NCI-H128 (cell line): ENCODE data around the gene ZBTB1.
"Not testable (repeated sequence)": the region's sequence is repeated elsewhere in the genome, so short reads cannot be mapped to it uniquely, and the experiment has no call there.

Experiments
- DNase-seq: peaks from one replicate; lab custom pipeline; 2025; ENCODE audit not compliant: unreplicated experiment; lab: John Stamatoyannopoulos, UW

The ZBTB1 gene

DNA sequence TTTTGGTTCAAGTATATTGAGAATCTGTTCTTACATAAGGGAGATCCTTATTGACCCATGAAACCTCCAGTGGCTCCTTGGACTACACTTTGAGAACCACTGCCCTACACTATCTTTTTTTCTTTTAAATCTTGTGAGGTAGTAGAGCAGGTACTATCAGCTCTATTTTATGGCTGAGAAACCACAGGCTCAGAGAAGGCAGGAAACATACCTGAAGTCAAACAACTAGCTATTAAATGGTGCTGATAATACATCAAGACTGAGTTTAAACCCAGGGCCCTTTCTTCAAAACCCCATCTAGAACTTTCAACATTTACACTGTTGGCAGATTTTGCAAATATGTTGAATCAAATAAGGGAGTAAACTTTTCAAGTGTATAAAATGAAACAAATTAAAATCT lies 7.8 kb upstream of the ZBTB1 start:
- DNase-seq = no peak

DNA sequence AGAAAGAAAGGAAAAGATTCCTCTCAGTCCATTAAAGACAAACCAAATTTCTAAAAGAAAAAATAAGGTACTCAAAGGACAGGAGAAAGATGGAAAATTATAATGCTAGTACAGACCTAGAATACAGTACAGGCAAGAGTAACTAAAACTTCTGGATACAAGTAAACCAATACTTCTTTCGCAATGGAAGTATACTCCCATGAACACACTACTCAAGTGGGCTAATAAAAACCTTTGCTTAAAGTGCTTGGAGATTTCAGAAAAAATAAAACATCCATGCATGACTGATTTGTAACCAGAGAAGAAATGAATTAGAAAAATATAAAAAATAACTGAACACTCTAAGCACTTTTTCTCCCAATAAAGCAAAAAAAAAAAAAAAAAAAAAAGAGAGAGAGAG lies 4.5 kb upstream of the ZBTB1 start:
- DNase-seq = no peak

DNA sequence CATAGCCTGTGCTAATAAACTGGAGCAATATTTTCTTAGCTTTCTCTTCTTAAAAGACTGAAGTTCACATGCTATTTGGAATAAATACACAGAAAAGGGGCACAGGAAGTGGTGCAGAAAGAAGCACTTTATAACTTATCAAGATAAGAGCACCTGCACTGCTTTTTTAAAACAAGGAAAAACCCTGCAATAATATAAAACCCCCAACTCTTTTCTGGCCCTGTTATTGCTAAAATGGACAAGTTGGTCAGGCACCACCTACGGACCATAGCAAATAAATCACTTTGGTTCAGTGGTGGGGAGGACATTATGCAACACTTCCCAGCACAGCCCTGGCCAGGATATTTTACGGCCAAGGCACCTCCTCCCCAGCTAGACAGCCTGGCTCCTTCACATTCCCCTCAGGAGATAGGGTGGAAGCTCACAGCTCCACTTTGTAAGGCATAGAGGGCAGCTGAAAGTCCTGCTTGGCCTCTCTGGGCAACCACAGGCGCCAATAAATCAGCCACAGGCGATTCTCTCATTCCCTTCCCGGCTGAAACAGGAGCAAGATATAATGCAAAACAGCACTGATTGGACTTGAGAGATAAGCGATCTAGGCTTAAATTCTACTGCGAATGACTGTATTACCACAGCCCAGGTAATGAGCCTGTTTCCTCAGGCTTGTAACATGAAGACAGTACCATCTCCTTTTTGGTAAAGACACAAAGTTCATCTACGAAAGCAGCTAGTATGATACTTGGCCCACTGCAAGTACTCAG lies 3.0 kb upstream of the ZBTB1 start:
- no peak for DNase-seq

DNA sequence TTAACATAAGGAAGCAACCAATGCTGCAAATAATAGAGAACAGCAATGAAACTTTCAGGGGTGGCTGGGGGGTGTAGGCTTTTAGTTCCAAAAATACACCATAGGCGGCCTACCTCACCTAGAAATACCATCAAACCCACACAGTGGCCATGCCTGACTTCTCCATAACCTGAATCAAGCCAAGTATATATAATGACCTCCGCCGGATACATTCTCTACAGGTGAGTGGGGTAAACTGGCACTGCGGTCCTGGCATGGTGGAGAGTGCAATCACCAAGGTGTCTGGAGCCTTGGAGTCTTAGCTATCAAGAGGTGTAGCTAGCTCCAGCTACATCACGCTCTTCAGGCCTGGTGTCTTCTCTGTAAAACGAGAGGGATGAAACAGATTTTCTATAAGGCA lies 2.1 kb upstream of the ZBTB1 start:
- no peak for DNase-seq

DNA sequence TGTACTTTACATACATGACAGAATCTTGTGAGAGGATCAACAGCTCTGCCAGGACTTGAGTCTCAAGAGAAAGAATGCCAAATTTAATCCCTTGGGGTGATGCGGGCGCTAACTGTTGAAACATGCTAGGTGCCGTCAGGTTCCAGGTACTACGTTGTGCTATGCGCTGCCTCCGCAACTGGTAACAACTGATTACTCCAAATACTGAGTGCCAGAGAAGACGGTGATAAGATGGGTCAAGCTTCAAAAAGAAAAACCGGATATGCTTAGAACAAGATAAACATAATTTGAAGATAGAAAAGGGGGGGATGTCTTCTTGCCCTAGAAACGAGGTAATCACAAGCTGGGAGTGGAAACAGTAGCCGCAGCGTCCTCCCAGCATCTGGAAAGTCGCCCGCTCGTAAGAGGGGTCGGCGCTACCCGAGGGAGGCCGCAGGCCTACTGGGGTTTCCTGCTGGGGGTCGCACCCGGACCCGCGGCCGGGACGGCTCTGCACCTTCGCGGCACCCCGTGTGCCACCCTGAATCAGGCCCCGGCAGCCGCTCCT lies 1.6 kb upstream of the ZBTB1 start:
- DNase-seq = no peak

DNA sequence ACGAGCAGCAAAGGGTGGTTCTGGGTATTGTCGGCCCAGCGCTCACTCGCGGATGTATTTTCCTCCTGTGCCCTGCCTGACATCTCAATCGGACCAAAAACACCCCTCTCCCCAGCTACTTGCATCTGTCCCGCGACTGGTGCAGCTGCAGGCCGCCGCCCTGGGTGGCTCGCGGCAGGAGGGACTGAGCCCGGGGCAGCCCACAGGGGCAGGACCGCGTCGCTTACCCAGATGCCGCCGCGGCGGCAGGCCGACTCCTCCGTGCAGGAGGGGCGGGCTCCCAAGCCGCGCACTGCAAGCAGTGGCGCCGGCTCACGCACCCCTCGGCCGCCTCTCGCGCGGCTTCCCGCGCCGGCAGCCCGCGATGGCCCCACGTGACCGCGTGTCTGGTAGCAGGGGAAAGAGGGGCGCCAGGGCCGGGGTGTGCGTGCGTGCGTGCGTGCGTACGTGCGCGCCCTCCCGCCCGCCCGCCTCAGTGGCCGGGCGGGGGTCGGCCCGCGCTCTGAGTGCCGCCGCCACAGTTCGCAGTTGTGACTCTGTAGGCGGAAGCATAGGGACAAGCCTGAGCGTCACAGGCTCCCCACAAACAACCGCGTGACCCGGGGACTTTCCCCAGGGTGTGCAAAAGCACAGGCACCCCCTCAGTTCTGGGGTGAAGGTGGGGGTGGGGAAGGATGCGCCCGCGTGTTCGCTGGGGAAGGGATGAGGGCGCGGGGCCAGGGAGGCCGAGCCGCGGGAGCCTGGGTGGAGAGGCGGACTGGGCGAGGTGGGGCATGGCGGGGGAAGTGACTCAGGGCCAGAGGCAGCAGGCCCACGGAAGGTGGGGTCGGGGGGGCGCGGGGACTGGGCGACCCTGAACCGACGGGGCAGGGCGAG lies 898 bp upstream of the ZBTB1 start, which contains the start of gene ZBTB25:
Gene ZBTB25, minus strand, starts transcription at position 405 of the 876 bp plus-strand sequence. CDS start 13,305 bp downstream, outside the sequence.
- peak; percentile 80 for DNase-seq

DNA sequence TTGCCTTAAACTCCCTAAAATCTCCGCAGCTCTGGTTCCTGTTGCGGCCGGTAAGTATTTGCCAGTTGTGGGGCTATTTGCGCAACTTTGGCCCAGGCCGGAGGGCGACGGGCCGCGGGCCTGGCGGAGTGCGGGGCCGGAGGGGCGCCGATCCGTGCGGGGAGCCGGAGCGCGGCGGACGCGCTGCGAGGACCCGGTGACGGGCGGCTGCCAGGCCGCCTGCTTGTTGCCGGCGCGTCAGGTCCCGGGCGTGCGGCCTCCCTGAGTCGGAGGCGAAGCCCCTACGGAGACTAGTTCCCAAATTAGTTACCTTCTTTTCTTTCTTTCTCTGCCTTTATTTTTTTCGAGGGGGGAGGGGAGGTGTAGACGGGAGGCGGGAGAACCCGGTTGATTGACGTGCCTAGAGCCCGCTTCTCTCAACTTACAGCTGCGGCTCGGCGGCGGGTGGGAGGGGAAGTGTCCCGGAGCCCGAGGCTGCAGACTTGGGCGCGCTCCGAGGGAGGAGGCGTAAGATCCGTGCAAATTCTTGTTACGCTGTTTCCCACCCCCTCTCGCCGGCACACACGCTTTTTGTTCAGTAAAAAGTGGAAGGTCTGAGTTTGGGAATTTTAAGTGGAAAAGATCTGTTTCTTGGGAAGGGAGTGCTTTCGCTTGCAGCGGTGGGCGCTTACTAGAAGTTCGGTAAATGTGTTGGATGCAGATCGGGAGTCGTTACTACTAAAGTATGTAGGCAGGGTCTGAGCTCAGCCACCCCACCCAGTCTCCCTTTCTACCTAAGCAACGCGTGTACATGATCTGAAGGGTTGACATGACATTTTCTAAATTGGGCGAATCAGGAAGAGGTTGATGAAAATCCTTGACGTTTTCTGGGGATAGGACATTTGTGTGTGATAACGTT lies 576 bp downstream of the ZBTB1 start:
- peak; percentile 67 for DNase-seq

DNA sequence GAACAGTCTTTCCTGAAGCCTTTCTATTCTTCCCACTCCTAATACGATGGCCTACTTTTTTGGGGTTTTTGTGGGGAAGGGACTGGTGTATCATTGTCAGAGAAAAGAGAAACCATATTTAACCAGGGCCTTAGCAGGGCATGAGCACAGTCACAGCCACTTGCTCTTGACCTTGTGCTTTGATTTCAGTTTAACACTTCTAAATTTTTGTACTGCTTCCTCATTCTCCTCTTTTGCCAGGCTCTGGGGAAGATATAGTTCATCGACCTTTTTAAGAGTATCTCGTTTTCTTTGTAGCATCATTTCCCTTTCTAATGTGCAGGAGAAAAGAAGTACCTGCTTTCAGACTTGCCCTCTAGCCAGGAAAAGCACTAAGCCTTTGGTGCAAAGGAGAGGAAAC lies 2.2 kb downstream of the ZBTB1 start:
- DNase-seq = no peak

DNA sequence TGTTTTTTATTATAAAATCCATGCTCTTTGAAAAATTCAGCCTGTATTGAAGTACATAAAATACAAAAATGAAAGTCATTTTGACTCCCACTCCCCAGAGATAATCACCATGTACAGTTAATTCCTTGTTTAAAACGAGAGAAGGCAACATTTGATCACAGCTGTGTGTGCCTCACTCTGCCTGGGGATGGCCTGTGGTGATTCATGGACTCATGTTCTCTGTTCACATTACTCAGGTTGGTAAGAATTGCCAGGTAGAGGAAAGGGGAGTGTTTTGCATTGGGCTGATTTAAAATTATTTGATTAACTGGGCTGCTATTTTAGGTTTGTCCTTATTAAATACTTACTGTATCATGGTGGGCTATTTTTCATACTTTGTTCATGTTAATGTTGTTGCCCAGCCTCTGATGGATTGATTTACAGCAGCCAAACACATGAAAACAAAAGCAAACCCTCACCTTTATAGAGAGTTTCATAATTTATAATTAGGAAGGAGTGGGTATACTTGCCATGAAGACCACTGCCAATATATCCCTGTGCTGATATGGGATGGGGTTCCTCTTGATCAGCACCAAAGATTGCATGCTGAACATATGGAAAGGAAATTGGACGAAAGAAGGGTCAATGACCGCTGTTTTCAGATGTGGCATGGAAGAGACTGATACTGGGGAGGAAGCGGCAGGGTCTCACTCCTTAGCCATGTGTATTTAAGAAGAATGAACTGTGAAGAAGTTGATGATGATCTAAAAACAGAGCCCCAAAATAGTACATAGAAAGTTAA lies 3.0 kb downstream of the ZBTB1 start:
- no peak for DNase-seq

DNA sequence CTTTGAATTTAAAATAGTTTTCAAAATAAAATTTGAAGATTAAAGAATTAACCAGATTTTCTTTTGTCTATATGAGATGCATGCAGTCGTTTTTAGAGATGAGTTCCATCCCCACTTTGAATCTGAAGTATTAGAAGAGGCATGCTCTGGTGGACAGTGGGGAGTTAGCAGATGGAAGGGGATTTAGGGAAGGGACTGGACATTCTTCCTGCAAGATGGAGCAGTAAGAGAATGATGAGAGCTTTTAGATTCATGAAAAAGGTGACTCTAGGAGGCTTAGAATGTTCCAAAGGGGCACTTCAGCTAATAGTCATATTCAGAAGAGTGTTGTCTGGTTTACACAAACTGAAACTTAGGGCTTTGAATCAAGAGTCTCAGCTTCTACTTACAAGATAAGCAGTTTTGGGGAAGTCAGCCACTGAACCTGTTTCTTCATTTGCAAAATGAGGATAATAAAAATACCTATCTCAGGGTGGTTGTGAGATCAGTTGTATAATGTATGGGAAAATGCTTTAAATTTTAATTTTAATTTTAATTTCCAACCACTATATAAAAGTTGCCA lies 3.7 kb downstream of the ZBTB1 start:
- no peak for DNase-seq

DNA sequence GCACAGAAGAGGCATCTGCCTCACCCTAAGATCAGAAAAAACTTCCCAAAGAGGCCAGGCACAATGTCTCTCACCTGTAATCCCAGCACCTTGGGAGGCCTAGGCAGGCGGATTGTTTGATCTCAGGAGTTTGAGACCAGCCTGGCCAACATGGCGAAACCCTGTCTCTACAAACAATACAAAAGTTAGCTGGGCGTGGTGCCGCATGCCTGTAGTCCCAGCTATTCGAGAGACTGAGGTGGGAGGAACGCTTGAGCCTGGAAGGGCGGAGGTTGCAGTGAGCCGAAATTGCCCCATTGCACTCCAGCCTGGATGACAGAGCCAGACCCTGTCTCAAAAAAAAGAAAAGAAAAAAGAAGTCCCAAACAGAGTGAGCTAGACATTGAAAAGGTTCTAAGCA lies 4.5 kb downstream of the ZBTB1 start:
- DNase-seq = no peak

DNA sequence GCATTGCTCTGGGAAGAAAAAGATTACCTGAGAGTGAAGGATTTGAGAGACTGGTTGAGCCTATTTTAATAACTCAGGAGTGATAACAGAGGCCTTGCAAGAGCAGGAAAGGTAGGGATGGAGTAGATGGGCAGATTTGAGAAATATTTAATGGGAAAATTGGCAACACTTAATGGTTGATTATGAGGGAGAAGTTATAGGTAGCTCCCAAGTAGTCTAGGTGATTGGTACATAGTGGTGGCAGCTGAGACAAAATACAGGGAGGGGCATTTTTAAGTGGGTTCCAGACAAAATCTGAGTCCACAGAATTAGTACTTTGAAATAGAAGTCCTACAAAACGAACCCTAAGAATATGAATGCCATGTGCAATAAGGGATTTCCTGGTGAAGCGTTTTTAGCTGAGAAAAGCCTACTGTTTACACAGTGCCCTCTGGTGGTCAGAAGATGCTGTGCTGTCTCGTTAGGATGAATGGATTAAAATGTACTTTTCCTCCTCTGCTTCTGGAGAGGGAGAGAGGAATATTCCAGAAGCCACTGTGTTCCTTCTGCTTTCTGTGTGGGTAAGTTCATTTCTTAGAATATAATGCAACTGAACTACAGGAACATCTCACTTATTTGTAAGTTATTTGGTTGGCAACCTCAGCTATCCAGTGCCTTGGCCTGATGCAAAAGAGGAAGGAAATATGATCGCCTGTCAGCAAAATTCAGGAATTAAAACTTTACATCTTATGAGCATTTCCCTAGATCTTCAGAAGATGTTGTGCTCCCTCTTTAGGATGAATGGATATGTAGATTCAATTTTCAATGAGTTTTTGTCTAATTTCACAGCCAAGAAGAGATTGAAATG lies 6.5 kb downstream of the ZBTB1 start:
- DNase-seq = peak; percentile 48

DNA sequence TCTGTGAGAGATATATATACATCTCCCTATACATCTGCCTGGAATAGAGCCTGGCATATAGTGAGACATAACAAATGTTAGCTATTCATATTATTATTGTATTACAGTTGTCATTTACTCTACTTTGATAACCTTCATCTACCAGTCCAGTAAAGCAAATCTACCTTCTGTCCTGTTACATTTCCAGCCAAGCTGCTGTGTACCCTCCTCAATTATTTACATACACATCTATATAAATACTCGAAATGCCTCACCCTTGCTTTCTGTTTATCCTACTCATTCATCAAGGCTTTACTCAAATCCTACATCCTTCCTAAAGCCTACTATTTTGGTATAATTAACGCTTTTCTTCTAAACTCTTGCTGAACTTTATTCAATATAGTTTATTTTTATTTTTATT lies 8.7 kb downstream of the ZBTB1 start:
- DNase-seq = no peak

DNA sequence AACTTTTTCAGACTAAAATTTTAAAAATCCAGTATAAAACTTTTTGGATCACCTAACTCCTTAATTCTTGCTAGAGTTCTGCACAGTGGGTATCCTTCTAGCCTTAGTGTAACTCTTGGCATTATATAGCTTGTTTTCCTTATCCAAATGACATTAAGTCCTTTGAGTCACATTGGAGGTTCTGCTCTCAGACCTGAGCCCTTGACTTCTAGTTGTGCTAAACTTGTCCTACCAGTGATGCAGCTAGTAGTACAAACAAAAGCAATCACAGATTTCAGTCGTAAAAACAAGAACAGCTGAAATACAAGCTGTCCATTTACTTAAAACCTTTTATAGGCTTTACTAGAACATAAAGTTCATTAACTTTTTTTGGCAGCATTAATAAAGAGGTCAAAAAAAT lies 10.5 kb downstream of the ZBTB1 start:
- no peak for DNase-seq

DNA sequence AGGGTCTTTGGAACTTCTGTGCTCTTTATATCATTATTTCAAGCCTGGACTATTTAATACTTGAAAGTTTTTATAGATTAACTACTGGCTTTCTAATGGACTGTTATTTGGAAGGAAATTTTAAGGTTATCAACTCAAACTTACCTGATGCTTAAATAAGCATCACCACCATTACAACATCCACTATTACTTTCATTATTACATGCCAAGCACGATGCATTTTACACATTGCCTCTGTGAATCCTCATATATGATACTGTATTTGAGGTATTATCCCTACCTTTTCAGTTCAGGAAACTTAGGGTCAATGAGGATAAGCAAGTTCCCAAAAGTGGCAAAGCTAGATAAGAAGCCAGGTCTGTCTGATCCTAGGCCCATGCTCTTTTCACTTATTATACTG lies 12.4 kb downstream of the ZBTB1 start:
- DNase-seq = no peak

DNA sequence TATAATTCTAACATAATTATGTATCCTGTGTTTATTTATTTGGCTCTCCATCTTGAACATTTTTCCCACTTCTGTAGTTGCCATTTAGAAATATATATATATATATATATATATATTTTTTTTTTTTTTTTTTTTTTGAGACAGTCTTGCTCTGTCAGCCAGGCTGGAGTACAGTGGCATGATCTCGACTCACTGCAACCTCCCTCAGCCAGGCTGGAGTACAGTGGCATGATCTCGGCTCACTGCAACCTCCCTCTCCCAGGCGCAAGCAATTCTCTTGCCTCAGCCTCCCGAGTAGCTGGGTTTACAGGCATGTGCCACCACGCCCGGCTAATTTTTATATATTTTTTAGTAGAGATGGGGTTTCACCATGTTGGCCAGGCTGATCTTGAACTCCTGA lies 13.1 kb downstream of the ZBTB1 start:
- not testable (repeated sequence) for DNase-seq

DNA sequence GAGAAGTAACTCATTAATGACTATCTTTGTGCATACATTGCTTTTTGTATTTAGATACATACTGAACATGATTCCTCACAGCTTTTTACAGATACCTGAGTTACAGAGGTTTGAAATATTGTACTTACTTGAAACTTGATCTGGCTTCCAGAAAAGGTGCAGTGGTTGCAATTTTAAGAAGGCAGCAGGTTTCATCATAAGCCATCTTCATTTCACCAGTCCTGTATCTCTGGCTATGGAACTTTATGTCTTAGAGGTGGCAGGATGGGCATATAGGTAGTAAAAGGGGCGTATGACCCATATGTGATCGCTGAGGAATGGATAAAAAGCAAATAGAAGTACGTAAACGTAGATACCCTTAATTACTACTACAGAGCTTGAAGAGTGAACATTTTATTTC lies 13.7 kb downstream of the ZBTB1 start:
- no peak for DNase-seq

DNA sequence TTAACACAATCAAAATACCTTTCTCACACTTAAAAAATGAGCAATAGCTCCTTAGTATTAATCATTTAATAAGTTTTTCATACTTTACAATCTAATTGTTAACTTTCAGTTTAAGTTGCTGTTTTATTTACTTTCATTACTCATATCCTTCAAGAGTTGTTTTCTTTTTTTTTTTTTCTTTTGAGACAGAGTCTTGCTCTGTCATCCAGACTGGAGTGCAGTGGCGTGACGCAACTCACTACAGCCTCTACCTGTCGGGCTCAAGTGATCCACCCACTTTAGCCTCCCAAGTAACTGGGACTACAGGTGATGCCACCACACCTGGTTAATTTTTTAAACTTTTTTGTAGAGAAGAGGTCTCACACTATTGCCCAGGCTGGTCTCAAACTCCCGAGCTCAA lies 16.1 kb downstream of the ZBTB1 start:
- DNase-seq = no peak
